HG03060 (cell line): ENCODE measurements around the gene HIVEP2.

ENCODE experiments used
- ATAC-seq: cut with Tn5 transposase; IDR thresholded peaks from one replicate; pipeline ENCODE4 v1.9.1; 2021; ENCODE audit warnings: low read depth, moderate number of reproducible peaks; ENCODE audit not compliant: unreplicated experiment

HIVEP2 gene

DNA sequence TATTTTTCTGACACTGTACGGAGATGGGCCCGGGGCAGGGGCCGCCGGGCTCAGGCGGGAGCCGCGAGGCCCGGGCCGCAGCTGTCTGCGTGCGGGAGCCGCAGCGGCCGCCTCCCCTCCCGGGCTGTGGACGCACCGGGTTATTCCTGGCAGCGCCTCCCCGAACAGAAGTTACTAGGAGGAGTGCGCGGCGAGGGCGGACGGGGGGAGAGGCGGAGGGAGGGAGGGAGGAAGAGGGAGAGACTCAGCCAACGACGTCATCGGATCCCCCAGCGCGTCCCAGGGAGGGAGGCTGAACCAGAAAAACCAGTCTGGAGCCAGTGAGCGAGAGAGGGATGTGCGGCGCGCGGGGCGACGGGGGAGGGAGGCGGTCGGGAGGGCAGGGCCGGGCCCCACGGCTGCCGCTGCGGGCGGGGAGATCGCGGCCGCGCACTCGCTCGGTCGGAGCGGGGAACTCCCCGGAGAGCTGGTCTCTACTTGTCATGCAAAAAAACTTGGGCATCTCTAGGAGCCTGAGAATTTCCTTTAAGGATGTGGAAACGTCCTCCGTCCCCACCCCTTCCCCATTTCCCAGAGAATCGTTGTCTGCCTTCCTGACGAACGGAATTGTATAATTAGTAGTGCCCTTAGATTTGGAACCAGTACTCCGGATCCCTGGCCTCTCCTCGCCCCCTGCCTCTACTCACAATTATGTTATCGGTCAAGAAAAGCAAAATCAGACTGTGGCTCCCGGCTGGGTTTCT is 1.4 kb upstream of the HIVEP2 start:
- ATAC-seq = no peak

- no peak for ATAC-seq
Measured at GRCh38 chr6:142945446-142946180, 637 bp upstream of the HIVEP2 start.

DNA sequence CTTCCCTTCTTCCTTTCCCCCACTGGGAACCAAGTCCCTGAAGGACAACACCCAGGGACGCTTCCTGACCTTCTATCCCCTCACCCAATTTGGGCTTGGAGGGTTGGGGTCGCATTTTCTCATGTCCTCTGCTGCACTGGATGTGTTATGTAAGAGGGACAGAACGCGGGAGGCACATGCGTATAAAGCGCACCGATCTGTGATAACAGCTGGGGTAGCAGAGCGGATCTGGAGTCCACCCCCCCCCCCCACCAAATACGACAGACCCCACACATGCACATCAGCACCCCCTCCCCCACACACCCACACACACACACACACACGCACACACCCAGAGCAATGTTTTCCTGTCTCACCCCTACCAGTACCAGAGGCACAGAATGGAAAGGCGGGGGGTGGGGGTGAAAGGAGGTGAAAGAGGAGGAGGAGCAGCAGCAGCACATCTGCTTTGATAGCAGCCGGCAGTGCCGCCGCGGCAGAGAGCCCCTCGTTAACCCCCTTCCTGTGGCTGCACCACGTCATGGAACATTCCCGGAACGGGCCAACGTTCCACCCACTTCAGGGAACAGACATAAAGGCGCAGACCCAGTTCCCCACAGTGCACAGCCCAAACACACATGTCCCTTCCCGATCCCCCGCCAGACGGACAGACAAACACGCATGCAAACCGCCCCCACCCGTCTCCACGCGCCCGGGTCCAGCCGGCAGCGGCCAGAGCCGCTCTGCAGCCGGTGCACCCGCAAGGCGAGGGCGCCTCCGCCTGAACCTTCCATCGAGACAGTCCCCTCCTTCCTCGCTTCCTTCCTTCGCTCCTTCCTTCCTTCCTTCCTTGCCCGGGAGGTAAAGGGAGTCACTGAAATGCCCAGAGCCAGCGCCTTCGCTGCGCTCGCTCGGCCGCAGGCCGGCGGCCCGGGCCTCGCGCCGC is 590 bp downstream of the HIVEP2 start:
- ATAC-seq = no peak

- ATAC-seq = no peak
Measured at GRCh38 chr6:142943711-142944123, 1.3 kb downstream of the HIVEP2 start.

GRCh38 chr6:142942805-142943227 is 2.2 kb downstream of the HIVEP2 start:
- no peak for ATAC-seq

DNA sequence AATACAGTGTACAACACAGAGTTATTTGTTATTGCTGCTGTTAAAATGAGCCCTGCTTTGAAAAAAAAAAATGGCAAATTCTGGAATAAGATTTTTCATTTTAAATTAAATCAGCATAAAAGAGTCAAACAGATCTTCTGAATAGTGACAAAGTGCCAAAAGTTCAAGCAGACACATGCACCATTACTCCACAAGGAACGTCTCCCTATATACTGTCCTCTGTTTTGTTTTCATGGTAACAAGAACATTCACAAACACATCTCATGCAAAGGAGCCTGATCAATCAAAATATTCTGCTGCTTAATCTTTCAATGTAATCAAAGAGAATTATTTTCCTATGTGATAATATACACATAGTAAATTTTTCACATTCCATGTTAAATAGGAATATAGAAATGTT is 2.7 kb downstream of the HIVEP2 start:
- ATAC-seq = no peak

DNA sequence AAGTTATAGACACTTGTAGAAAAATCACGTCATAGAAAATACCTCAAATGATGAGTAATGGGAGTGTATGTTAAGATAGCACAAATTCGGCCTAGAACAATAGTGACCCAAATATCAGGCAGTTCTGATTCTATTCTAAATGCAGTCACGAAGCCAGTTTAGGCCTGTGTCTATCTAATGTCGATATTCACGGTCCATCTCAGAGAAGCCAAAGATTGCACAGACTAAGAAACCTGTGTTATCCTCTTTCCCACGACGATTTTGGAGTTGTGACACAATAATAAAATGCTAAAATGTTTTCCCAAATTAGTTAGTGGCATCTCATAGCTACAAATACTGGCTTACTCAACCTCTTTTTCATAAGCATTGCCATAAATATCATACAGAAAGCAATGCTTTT is 4.0 kb downstream of the HIVEP2 start:
- ATAC-seq = no peak

DNA sequence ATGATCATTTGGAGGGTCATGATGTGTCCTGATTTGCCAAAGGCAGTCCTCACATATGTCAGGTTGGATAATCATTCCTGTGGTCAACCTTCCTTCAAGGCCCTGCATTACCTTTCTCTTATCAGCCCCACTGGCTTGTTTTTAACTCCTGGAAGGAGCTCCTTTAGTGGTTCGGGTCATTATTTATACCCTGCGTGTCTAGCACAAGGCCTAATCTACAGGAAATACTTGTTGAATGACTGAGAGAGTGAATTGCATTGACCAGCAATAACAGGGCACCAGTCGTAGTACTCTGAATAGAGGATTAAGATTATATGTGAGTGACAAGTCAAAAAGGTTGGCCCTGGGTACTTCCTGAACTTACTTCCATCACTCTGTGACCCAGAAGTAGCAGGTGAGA is 4.5 kb downstream of the HIVEP2 start:
- no peak for ATAC-seq

GRCh38 chr6:142938510-142938909 is 6.5 kb downstream of the HIVEP2 start:
- no peak for ATAC-seq

- ATAC-seq = no peak
Measured at GRCh38 chr6:142937986-142938385, 7.0 kb downstream of the HIVEP2 start.

DNA sequence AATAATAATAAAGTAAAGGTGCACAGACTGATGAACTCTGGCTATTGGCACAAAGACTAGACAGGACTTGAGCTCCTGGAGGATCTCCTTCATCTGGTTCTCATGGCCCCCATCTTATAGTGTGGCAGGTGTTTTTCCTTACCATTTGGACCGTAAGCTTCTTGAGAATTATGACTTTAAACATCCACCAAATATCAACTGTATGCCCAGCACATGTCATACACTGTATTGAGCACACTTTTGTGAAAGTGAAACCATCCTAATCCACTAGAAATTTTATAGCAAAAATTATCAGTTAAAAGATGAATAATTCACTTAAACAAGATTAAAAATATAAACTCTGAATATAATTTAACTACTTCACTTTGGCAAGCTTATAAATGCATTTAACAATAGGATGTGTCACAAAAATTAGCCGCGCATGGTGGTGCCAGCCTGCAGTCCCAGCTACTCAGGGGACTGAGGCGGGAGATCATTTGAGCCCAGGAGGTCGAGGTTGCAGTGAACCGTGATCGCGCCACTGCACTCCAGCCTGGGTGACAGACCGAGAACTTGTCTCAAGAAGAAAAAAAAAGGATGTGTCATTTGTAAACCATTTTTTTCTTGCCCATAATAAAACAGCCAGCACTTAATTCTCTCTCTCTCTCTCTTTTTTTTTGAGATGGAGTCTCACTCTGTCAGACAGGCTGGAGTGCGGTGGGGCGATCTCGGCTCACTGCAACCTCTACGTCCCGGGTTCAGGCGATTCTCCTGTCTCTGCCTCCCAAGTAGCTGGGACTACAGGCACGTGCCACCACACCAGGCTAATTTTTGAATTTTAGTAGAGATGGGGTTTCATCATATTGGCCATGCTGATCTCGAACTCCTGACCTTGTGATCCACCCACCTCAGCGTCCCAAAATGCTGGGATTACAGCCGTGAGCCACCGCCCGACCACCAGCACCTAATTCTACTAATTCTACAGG is 9.1 kb downstream of the HIVEP2 start:
- peak; percentile 47 for ATAC-seq

- ATAC-seq = no peak
Measured at GRCh38 chr6:142934599-142934998, 10.4 kb downstream of the HIVEP2 start.

- no peak for ATAC-seq
Measured at GRCh38 chr6:142934106-142934505, 10.9 kb downstream of the HIVEP2 start.

GRCh38 chr6:142933701-142934100 is 11.3 kb downstream of the HIVEP2 start:
- no peak for ATAC-seq

DNA sequence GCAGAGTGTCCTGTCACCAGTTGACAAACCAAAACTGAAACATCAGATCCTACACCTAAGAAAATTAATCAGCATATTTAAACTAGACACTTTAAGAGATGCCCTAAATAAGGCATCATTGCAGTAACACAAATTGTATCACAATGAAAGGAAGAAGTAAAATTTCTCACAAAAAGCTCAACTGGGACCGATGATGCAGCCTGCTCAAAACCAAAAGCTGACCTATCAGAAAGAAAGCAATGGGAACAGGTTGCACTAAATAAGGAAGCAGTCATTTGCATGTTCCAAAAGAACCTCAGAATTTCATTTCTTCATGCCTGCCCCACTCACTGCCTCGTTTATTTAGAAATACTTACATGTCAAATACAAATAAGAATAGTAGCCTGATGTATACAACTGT is 12.1 kb downstream of the HIVEP2 start:
- no peak for ATAC-seq

DNA sequence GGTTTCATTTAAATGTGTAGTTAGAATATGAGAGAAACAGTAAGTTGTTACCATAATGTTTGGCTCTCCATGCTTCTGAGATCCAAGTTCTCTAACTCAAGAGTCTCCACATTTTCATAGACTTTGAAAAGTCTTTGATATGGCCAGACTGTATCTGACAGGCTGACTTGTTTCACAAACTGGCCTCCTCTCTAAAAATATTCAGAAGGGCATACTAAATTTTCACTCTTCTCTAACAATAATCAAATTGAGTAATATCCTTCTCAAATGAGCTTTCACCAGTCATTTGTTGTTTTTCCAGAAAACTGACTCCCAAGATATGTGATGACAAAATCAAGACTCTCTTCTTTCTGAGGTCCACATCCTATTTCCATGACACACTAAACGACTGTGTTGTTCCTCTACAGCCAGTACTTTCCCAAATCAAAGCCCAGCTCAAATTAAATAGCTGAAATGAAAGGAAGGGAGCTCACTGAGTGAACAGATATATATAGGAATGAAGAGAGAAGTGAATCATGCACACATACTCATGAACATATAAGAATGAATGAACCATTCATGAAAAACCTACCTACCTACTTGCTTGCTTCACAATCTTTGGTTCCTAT is 15.1 kb downstream of the HIVEP2 start:
- no peak for ATAC-seq

DNA sequence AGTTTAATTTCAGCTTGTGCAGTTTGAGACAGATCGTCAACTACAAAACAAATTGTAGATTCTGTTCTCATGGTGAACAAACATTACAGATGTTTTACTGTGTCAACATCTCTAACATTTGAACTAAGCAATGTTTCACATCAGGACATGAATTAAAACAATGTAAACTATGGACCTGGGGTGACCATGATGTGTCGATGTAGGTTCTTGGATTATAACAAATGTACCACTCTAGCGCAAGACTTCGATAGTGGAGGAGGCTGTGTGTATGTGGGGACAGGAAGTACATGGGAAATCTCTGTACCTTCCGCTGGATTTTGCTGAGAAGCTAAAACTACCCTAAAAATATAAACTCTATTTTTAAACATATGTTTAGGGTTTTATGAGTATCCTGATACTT is 17.1 kb downstream of the HIVEP2 start:
- ATAC-seq = no peak

- ATAC-seq = no peak
Measured at GRCh38 chr6:142927271-142927580, 17.8 kb downstream of the HIVEP2 start.

- ATAC-seq = peak; percentile 59
Measured at GRCh38 chr6:142926494-142927270, 18.3 kb downstream of the HIVEP2 start.
